ENCODE results near the gene CC2D1A.
"Not testable (repeated sequence)": the region's sequence is repeated elsewhere in the genome, so short reads cannot be mapped to it uniquely, and the experiment has no call there.

Gene CC2D1A

DNA sequence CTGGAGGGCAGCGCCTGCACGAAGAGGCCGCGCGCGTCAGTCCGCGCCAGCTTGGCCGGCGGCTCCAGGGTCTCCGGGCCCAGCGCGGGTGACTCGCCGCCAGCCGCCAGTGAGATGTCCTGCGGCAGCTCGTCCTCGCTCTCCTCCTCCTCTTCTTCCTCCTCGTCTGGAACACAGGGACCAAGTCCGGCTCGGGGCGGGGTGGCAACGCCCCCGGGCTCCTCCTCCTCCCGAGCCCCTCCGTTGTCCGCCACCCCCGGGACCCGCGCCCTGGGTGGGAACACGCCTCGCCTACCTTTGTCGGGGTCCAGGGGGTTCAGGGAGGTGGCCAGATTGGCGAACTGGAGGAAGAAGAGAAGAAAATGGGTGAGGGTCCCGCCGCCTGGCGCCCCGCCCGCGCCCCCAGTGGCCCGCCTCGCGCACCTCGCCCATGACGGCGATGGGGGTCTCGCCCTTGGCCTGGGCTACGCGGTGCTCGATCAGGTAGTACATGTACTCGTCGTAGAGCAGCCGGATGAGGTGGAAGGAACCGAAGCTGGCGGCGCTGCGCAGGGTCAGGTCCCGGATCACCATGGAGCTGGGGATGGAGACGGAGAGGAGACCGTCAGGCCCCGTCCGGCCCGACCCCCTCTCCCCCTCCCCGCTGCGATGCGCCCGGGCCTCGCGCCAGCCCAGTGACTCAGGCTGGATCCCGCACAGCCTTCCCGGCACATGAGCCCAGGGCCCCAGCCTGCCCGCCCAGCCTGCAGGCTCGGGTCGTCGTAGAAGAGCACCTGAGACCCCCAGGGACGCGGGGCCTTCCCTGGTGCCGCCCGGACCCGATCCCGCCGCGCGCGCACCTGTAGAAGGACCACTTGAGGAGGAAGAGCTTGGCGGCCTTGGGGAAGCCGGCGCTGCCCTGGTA lies 57.0 kb downstream of the CC2D1A start:
- no peak for DNase-seq (ENCODE audit: low spot score)

DNA sequence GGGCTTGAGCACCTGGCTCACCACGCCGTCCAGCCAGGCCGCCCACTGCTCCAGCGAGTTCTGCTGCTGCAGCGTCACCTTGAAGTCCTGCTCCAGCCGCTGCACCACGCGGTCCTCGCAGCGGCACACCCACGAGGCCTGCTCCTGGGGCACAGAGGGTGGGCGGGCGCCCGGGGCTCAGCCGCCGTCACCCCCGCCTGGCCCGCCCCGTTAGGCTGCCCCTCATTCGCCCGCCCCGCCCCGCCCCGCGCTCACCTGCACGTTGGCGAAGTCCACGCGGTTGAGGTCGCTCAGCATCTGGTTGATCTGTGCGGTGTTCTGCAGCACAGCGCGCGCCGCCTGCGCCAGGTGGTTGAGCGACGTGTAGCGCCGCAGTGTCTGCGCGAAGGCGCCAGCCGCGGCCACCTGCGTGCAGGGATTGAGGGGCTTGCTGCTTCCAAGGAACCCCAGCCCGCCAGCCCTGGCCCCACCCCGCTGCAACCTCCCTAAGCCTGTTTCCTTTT lies 57.7 kb downstream of the CC2D1A start:
- no peak for DNase-seq (ENCODE audit: low spot score)

DNA sequence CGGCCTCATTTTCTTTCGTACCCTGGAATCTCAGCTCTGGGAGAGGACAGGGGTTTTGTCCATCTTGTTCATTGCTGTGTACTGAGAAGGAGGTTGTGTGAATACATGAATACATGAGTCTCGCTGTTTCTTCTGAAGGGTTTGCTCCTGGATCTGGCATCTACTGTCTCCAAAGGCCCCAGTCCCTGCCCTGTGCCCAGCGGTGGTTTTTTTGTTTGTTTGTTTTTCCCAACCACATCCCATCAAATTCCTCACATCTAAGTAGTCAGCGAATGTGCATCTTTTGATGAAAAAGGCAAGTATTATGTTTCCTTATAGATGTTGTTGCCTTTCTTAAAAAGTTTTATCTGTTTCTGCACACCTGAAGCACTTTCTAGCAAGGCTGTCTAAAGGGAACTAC lies 58.8 kb downstream of the CC2D1A start:
- no peak for DNase-seq (ENCODE audit: low spot score)

DNA sequence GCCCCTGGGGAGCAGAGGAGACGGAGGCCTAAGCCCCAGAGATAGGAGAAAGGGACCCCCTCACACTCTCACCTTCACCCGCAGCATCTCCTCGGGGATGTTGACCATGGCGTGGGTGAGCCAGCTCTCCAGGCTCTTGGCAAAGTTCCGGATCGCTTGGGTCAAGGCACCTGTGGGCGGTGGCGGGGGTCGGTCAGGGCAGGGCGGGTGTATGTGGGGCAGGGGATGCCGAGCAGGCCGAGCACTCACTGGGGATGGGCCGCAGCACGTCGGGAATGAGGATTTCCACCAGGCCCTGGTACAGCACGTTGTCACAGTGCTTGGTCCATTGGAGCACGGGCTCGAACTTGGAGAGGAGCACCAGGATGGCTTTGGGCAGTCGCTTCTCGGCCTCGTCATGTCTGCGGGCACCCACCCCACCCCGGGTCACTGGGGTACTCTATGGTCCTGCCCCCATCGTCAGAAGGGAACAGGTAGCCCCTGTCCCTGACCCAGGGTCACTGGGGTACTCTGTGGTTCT lies 59.4 kb downstream of the CC2D1A start:
- no peak for DNase-seq (ENCODE audit: low spot score)

DNA sequence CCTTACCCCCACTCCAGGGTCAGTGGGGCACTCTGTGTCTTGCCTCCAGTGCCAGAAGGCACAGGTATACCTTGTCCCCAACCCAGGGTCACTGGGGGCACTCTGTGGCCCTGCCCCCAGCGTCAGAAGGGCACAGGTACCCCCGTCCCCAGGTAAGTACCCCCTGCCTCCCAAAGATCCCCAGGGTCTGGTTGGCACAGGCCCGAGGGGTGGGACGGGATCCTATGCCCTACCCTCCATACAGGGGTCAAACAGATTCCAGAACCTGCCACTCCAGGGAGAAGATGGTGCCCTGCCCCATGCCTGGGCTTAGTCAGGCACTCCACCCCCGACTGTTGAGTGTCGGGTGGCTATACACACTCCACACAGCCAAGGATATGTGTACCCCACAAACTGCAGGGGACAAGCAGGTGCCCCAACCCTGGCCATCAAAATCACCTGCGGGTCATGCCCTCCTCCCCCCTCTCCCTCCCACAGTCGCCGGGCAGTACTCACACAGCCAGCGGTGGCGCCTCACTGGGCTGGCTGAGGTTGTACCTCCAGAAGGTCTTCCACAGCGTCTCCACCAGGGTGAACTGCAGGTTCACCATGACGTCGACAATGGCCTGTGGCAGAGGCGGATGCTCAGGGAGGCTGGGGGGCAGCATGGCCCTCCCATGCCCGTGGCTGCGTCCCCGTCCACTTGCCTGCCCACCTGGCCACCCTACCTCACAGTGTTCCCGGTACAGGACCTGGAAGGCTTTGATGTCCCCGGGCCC lies 60.1 kb downstream of the CC2D1A start:
- no peak for DNase-seq (ENCODE audit: low spot score)

DNA sequence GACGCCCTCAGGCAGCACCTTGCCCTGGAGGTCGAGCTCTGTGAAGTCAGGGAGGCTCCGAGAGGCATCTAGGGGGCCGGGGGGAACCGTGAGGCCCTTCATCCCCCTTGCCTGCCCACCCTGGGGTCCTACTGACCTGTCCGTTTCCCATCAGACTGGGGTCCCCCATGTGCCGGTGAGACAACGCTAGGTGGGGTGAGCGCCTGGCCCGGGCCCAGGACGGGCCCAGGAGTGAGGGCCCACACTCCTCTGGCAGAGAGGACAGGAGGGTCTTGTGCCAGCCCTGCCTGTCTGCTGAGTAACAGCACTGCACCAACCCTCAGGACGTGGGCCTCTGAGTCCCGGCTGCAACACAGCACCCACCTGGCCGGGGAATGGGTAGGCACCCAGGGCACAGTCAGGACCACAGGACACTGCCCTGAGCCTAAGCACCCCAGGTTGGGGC lies 60.7 kb downstream of the CC2D1A start:
- no peak for DNase-seq (ENCODE audit: low spot score)

DNA sequence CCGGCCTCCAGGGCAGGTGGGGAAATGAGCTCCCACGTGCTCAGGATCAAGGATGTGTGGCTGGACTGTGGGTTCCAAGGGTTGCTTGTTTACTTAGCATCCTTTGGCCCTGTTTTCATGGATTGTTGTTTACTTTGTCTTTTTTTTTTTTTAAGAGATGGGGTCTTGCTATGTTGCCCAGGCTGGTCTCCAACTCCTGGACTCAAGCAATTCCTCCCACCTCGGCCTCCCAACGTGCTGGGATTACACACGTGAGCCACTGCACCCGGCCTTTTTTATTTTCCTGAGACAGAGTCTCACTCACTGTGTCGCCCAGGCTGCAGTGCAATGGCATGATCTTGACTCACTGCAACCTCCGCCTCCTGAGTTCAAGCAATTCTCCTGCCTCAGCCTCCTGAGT lies 61.2 kb downstream of the CC2D1A start:
- not testable (repeated sequence) for DNase-seq (ENCODE audit: low spot score)

DNA sequence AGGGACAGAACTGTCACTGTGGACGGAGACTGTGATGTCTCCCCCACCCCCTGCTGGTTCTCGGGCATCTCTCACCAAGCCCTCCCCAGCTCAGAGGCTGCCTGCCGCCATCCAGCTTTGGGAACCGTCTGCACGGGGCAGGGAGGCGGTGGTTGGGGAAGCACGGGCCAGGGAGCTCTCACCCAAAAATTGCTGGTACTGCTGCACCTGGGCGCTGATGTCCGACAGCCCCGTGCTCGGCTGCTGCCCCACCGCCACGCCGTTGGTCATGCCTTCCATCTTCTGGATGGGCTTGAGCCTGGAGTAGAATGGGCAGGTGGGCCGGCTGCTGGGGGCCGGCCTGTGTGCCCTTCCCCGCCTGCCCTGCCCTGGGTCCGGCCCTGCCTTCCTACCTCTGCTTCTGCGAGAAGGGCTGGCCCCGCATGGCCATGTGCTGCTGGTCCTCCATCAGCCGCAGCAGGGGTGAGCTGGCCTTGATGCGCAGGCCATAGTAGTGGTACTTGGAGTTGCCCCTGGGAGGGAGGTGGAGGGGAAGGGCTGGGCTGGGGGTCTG lies 62.5 kb downstream of the CC2D1A start:
- DNase-seq (ENCODE audit: low spot score) = no peak

DNA sequence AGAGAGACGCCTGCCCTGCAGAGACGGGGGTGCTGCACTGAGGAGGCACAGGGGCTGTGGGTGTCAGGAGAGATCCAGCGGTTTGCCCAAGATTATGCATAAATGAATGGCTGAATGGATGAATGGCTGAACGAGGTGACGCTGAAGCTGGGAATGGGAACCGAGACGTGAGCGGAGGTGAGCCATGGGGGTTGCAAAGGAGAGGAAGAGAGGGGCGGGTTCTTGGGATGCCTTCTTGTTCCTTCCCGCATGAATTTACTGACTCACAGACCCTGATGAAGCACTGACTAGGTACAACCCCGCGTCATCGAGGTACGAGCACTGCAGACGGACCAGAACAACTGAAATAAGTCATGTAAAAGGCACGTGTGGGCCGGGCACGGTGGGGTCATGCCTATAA lies 63.0 kb downstream of the CC2D1A start:
- DNase-seq (ENCODE audit: low spot score) = no peak

DNA sequence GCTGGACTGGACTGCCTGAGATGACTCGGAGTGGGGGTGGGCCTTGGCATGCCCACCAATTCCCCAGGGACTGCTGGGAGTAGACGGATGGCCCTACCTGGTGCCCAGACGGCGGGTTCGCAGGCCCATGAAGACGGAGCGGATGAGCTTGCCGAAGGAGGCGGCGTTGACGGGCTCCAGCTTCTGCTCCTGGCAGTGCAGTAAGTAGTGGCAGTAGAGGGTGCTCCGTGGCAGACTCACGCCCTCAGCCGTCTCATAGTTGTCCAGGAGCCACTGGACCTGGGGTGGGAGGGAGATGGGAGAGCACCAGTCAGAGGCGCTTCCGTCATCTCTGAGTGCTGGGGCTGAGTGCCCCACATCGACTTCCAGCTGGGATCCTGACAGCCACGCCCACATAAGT lies 63.9 kb downstream of the CC2D1A start:
- DNase-seq (ENCODE audit: low spot score) = no peak

DNA sequence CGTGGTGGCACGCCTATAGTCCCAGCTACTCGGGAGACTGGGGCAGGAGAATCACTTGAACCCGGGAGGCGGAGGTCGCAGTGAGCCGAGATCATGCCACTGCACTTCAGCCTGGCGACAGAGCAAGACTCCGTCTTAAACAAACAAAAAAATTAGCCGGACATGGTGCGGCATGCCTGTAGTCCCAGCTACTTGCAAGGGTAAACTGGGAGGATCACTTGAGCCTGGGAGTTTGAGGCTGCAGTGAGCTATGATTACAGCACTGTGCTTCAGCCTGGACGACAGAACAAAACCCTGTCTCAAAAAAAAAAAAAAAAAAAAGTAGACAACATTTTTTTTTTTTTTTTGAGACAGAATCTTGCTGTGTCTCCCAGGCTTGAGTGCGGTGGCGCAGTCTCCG lies 65.9 kb downstream of the CC2D1A start:
- not testable (repeated sequence) for DNase-seq (ENCODE audit: low spot score)

DNA sequence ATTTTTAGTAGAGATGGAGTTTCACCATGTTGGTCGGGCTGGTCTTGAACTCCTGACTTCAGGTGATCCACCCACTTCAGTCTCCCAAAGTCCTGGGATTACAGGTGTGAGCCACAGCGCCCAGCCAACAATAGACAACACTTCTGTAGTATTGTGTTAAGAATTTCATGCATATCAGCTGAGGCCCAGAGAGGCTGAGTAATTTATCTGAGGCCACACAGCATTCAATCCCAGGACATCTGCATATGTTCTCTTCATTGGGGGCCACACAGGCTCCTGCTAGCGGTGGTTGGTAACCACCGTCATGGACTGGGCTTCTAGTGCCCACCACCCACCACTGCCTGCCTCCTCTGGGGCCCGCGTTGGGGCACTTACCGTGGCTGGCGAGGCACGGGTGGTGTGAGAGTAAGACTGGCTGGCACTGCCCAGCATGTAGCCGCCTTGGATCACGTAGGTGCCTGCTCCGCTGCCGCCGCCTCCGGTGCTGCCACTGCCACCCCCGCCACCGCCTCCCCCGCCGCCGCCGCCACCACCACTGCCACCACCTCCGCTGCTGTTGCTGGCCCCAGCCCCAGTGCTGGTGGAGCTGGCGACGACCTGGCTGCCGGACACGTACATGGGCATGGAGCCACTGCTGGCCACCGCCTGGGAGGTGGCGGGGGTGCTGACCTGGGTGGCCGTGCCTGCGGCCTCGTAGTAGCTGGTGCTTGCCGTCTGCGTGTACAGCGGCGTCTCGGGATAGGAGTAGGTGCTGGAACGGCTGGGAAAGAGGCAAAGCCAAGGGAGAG lies 66.6 kb downstream of the CC2D1A start:
- no peak for DNase-seq (ENCODE audit: low spot score)

DNA sequence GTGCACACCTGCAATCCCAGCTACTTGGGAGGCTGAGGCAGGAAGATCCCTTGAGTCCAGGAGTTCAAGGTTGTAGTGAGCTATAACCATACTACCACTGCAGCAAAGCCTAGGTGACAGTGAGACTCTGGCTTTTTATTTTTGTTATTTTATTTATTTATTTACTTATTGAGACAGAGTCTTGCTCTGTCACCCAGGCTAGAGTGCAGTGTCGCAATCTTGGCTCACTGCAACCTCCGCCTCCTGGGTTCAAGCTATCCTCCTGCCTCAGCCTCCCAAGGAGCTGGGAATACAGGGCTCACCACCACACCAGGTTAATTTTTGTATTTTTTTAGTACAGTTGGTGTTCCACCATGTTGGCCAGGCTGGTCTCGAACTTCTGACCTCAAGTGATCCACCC lies 67.5 kb downstream of the CC2D1A start:
- not testable (repeated sequence) for DNase-seq (ENCODE audit: low spot score)

DNA sequence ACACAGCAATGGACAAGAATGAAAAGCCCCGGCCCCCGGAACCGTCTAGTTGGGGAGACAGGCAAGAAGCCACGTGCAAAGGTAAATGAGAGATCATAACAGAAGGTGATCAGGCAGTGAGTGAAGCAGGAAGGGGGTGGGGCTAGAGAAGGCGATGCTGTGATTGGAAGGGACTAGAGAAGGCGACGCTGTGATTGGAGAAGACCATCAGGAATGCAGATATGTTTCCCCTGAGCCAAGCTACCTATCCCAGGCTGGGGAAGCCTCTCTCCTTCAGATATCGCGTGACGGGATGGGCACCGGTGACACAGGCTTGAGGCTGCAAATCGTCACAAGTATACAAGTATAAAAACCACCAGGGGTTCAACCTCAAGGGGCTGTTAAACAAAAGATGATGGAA lies 68.1 kb downstream of the CC2D1A start:
- DNase-seq (ENCODE audit: low spot score) = no peak

DNA sequence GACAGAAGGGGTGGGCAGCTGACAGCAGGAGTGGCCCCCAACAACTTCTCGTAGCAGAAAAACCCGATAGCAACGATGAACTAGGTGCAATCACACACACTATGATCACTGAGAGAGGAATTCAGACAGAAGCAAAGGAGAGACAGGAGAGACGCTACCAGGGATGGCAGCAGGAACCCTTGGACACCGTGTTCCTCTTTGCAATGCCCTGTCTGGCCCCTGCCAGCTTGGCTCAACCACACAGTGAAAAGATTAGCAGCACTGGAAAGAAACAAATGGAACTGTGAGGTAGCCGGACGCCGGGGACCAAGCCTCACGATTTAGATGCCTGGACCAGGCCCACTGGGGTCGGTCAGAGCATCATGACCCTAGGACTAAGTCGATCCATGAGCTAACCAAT lies 69.9 kb downstream of the CC2D1A start:
- no peak for DNase-seq (ENCODE audit: low spot score)

DNA sequence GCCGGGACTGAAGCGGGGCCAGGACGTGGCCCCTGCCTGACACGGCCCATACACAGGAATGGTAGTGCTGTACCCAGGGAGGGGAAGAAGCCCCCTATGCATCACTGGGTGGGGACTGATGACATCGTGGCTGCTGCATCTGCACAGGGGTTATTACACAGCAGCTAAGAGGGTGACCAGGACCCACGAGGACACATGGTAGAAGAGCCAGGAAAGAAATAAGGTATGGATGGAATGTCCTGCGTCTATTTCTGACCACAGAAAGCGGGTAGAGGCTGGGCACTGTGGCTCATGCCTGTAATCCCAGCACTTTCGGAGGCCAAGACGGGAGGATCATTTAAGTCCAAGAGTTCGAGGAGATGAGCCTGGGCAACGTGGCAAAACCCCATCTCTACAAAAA lies 70.4 kb downstream of the CC2D1A start:
- no peak for DNase-seq (ENCODE audit: low spot score)

DNA sequence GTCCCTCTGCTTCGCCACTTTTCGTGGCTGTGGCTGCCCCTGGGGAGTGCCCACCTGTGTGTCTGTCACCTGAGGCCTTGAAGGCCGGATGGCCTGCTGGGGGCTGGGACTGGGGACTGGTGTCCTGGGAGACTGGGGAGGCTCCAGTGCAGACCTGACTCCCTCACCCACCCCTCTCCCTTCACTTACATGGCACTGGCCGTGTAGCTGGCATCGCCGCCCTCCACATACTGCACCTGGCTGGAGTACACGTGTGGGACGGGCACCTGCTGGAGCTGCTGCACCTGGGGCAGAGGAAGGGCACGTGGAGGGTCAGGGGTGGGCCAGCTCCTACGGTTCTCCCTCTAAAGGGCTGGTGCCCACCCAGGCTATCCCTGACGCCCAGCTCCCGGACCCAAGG lies 71.8 kb downstream of the CC2D1A start:
- DNase-seq (ENCODE audit: low spot score) = no peak

DNA sequence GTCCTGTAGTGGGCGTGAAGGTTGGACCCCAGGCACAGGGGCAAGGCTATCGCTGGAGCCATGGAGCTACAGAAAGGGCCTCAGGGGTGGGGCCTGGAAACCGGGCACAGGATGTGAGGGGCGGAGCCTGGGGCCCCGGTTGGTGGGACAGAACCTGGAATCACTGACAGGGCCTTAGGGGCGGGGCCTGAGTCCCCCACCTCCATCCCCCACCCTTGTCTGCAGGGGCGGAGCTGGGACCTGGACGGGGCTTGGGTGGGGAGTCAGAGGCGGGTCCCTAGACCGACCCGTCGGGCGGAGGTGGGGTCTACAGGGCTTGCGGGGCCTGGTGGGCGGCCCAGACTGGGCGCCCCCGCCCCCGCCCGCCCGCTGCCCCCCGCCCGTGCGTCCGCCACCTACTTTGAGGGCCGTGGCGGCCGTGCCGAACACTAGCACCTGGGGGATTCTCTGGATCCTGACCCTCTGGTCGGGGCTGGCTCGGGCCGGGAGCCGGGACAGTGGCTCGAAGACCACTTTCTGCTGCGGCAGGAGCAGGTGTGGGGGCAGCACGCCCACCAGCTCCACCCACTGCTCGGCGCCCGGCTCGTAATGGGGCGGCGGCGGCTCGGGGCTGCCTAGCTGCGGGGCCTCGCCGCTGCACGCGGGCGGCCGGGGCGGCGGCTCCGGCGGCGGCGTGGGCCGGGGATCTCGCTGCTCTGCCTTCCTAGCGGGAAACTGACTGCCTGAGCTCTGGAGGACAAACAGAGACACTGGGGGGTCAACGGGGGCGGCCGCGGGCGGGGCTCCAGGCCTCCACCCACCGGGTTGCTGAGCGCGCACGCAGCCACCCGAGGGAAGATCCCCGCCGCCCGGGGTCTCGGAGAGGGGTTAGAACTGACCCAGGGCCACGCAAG lies 72.6 kb downstream of the CC2D1A start:
- no peak for DNase-seq (ENCODE audit: low spot score)

DNA sequence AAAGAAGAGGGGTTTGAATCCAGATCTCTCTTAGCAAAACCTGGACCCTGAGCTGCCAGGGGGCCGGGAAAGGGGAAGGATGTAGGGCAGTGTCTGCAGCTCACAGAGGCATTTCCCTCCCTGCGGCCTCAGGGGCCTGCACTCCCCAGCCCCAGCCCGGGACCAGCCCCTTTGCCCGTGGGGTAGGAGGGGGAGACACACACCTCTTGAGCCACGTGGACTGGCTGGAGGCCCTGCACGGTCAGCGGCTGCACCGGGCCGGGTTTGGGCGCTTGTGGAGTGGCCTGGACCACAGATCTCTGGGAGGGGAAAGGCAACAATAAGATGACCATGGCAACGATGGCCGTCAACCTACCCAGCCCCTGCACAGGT lies 73.2 kb downstream of the CC2D1A start:
- no peak for DNase-seq (ENCODE audit: low spot score)

DNA sequence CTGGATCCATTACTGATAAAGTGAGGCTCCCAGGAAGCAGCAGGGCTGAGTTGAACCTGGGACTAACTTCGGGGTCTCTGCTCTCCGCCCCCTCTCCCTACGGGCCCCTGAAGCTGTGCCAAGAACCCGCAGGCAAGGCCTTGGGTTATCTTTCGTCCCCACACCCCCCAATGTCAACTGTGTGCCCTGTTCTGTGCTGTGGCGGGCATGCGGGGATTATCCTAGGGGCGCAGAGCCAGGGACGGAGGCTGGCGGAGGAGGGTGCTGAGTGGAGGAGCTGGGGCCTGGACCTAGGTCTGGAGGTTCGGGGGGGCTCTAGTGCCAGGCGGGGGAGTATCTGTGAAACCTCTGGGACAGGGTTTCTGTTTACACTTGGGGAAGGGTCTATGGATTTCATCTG lies 73.7 kb downstream of the CC2D1A start:
- DNase-seq (ENCODE audit: low spot score) = no peak

DNA sequence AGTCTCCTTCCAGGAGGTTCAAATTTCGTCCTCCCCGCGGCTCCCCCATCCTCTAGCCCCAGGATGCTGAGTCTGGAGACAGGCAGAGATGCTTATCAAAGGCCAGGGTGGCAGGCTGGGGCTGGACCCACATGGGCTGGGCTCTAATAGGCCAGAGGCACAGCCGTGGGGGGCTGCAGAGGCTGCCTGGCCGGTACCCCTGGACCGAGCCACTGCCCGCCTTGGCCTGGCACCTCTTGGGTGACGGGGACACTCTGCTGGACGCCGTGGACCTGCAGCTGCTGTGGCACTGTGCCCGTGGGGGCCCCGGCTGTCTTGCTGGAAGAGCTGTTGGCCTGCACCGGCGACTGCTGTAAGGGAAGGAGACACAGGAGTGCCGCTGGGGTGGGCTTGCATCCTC lies 74.3 kb downstream of the CC2D1A start:
- no peak for DNase-seq (ENCODE audit: low spot score)
